ENCODE measurements around the gene TBC1D9.

- no peak for TF ChIP-seq CTCF (IDR thresholded peaks at IDR 0.05)
- no peak for TF ChIP-seq POLR2A (IDR thresholded peaks at IDR 0.05)
- no peak for TF ChIP-seq EP300 (IDR thresholded peaks at IDR 0.05)
Measured at GRCh38 chr4:140800666-140801065, 44.5 kb upstream of the TBC1D9 start.
